GM11168 (cell line): Measurements from ENCODE around the gene ZNF91.
"Not testable (repeated sequence)": the region's sequence is repeated elsewhere in the genome, so short reads cannot be mapped to it uniquely, and the experiment has no call there.

ENCODE experiments used
- in situ Hi-C: fragments of 300-500 bp; cut with MboI; formaldehyde crosslinking; loops from one replicate; pipeline ENCODE4 v1.12.0; 2022; ENCODE audit warnings: low sequenced_read_pairs; ENCODE audit not compliant: unreplicated experiment

Gene ZNF91

DNA sequence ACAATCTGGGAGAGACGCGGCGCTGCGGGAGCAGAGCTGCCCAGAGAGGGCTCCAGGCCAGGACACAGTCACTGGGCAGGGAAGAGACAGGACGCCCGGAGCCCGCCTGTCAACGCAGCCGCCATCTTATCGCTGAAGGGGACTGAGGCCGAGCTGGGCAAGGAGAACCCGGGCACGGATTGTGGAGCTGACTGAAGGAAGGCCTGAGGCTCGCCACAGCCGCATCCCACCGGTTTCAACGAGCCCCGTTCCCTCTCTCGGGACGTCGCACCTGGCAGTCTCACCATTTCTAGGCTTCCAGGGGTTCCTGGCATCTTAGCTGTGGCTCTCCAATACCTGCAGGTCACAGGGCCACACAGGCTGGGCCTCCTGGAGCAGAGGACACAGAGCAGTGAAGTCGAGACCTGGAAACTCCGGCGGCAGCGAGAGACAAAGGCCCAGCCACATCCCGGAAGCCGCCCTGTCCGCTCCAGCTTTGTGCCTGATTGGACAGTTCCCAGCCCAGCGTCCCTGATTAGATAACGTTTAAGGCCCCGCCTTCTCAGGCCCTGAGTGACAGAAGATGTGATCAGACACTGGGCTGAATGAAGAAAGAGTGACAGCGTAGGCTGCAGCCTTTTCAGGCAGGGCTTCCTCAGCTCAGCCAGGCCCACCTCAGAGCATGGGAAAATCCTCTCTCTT is at the start of gene ZNF91:
TSS of gene ZNF91 (minus strand) at position 431 of the 681 bp plus-strand sequence. CDS start at position 314, 117 bp downstream.
- in situ Hi-C loops = no loop called here

DNA sequence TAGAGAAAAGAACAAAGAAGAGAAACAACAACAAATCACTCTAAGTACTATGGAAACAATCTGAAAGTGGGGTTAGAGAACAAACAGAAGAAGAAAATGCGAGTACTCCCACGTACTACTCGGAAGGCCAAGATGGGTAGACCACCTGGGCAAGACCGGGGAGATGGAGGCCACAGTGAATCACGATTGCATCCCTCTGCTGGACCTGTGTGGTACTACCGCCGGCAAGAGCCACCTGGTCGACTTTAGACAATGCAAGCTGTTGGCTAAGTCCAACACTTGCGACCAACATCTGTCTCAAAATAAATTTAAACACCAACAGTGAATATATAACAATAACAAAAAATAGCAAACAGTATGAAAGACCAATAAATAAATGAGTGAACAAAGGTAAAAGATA is 45.5 kb upstream of the ZNF91 start:
- in situ Hi-C loops = no loop called here

DNA sequence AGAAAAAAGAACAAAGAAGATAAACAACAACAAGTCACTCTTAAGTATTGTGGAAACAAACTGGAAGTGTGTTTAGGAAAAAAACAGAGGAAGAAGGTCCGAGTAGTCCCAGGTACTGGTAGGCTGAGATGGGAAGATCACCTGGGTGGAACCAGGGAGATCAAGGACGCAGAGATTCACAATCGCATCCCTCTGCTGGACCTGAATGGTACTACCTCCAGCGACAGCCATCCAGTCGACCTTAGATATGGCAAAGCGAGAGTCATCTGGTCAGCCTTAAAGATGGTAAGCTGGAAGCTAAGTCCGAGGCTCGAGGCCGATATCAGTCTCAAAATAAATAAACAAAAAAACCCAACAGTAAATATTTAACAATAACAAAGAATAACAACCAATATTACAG is 44.9 kb upstream of the ZNF91 start:
- in situ Hi-C loops = no loop called here

DNA sequence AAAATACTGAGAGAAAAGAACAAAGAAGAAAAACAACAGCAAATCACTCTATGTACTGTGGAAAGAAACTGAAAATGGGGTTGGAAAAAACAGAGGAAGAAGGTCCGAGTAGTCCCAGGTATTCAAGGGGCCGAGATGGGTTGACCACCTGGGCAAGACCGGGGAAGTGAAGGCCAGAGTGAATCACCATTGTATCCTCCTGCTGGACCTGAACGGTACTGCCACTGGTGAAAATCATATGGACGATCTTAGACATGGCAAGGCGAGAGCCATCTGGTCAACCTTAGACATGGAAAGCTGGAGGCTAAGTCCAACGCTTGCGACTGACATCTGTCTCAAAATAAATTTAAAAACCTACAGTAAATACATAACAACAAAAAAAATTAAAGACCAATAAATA is 44.4 kb upstream of the ZNF91 start:
- in situ Hi-C loops = no loop called here

DNA sequence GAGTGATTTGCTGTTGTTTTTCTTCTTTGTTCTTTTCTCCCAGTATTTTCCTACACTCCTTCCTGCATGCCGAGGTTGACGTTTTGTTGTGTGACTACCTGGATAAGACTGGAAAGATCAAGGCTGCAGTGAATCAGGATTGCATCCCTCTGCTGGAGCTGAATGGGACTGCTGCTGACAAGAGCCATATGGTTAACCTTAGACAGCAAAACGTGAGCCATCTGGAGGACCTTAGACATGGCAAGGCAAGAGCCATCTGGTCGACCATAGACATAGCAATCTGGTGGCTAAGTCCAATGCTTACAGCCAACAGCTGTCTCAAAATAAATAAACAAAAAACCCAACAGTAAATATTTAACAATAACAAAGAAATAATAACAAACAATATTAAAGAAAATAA is 42.6 kb upstream of the ZNF91 start:
- in situ Hi-C loops = no loop called here

DNA sequence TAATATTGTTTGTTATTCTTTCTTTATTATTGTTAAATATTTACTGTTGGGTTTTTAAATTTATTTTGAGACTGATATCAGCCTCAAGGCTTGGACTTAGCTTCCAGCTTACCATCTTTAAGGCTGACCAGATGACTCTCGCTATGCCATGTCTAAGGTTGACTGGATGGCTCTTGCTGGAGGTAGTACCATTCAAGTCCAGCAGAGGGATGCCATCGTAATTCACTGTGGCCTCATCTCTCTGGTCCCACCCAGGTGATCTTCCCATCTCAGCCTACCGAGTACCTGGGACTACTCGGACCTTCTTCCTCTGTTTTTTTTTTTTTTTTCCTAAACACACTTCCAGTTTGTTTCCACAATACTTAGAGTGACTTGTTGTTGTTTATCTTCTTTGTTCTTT is 41.7 kb upstream of the ZNF91 start:
- in situ Hi-C loops = no loop called here

DNA sequence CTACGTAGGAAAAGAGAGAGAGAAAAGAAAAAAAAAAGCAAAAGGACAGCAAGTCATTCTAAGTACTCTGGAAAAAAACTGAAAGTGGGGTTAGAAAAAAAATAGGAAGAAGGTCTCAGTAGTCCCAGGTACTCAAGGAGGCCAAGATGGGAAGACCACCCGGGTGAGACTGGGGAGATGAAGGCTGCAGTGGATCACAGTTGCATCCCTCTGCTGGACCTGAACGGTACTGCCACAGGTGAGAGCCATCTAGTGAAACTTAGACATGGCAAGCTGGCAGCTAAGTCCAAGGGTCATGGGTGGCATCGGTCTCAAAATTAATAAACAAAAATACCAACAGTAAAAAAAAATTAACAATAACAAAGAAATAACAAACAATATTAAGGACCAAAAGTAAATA is 41.0 kb upstream of the ZNF91 start:
- in situ Hi-C loops = no loop called here

DNA sequence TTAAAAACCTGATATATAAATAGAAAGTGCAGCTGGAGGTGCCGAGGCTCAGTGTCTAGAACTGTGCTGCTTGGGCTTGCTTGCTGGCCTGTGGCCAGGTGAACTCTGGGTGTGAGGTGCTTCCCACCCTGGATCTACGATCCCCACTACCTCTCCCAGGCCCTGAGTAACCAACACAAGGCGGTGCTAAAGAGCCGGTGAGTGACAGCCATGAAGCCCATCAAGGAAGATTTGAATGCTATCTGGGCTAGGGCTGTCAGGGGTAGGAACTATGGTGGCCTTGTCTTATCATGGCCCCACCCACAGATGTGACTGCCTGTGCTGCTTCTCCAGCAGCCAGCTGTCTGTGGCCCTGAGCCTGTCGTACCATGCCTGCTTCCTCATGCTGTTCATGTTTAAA is 25.6 kb upstream of the ZNF91 start:
- in situ Hi-C loops = no loop called here

DNA sequence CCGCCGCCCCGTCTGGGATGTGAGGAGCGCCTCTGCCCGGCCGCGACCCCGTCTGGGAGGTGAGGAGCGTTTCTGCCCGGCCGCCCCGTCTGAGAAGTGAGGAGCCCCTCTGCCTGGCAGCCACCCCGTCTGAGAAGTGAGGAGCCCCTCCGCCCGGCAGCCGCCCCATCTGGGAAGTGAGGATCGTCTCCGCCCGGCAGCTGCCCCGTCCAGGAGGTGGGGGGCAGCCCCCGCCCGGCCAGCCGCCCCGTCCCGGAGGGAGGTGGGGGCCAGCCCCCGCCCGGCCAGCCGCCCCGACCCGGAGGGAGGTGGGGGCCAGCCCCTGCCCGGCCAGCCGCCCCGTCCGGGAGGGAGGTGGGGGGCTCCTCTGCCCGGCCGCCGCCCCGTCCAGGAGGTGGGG is 24.0 kb upstream of the ZNF91 start:
- in situ Hi-C loops = not testable (repeated sequence)

DNA sequence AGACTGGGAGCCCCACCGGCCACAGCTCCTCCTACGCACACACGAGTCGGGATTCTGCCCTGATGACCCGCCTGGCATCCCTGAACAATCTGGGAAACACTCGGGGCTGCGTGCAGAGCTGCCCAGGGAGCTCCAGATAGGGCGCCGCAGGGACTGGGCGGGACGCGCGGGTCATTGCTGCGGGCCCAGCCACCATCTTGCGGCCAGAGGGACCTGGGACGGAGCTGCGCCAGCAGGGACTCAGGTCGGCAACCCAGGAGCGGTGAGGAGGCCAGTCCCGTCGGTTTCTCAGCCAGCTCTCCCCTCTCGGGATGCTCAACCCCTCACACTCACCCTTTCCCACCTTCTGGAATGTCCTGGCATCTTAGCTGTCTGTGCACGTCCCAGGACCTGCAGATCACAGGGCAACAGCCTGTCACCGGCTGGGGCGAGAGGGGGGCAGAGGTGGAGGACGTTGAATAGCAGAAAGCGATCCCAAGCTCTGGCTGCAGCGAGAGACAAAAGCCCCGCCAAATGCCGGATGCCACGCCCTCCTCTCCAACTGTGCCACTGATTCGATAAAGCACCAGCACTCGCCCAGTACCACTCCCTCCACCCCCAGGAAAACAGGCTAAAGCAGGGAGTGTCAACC is 20.4 kb upstream of the ZNF91 start:
- in situ Hi-C loops = no loop called here

DNA sequence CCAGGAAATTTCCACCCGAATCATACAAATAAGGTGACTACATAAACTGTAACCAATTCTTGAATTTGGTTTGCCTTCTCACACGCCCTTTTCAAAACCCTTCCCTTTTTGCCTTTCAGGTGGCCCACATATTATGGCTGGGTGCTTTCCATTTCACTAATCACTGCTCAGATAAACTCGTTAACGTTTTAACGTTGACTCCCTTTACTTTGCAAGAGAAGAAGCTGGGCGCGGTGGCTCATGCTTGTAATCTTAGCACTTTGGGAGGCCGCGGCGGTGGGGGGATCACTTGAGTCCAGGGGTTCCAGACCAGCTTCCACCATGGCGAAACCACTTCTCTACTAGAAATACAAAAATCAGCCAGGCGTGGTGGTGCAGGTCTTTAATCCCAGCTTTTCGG is 19.8 kb upstream of the ZNF91 start:
- in situ Hi-C loops = no loop called here

DNA sequence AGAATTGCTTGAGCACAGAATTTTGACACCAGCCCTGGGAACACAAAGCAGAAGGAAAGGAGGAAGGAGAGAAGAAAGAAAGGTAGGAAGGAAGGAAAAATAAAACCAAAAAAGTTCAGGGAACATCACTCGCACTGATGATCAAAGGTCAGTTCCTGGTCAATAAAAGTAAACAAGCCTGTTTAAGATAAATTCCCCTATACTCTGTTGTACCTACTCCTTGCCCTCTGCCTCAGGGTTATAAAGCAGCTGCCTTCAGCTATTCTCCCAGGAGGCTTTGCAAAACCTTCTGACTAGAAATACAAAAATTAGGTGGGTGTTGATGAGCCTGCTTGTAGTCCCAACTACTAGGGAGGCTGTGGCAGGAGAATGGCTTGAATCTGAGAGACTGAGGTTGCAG is 14.9 kb upstream of the ZNF91 start:
- in situ Hi-C loops = no loop called here

DNA sequence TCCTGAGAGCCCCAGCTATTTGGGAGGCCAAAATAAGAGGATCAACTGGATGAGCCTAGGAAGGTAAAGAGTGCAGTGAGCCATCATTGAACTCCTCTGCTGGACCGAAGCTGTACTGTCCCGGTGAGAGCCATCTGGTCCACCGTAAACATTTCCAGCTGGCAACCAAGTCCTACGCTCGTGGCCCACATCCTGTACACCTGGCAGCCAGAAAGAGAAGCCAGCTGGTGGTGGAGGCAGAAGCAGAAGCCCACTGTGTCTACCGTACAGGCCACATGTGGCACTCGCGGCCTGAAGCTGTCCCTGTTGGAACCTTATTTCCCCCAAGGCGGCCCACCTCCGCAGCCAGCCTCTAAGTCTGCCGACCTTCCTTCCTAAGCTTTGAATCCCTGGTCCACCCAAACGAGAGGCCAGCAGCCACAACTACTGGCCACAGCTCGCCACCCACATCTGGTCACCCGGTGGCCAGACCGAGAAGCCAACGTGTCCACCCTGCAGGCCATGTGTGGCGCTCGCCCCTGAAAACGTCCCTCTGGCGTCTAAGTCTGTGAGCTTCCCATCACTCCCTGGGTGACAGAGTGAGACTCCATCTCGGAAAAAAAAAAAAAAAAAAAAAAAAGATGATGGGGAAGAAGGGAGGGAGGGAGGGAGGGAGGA is 14.2 kb upstream of the ZNF91 start:
- in situ Hi-C loops = no loop called here

DNA sequence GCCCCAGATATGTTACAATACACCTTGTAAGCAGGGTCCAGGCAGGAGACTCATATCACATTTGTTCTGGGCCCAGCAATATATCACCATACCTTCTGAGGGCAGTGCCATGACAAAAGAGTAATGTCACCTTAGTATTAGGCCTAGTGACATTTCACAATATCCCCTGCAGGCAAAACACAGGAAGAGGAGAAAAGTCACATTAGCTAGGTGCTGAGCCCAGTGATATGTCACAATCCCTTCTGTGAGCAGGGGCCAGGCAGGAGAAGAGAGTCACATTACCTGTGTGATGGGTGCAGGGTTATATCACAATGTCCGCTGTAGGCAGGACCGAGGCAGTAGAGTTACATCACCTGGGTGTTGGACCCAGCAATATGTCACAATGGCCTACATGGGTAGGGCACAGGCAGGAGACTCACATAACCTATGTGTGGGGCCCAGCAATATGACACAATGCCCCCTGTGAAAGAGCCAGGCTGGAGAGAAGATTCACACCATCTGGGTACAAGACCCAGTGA is 12.4 kb upstream of the ZNF91 start:
- in situ Hi-C loops = no loop called here

DNA sequence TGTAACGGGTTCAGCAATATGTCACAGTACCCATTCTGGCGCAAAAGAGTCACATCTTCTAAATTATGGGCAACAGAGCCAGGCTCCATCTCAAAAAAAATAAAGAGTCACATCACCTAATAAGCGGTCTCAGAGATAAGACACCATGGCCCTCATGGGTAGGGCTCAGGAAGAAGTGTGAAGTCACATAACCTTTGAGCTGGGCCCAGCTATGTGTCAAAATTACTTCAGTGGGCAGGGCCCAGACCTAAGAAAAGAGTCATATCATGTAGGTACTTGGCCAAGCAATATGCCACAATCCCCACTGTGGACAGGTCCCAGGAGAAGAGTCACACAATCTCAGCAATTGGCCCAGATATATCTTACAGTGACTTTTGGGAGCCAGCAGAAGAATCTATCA is 11.4 kb upstream of the ZNF91 start:
- in situ Hi-C loops = no loop called here

DNA sequence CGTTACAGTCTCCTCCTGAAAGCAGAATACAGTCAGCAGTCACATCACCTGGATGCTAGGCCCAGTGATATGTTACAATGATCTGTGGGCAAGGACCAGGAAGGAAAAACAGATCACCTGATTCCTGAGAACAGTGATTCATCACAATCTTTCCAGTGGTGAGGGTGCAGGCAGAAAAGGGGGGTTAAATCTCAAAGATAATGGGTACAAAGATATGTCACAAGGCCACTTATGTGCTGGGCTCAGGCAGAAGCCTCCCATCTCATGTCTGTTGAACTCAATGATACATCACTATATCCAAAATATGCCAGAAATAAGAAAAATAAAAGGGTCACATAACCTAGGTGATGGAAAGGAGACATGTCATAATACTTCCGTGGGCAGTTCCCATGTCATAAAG is 10.8 kb upstream of the ZNF91 start:
- in situ Hi-C loops = no loop called here

DNA sequence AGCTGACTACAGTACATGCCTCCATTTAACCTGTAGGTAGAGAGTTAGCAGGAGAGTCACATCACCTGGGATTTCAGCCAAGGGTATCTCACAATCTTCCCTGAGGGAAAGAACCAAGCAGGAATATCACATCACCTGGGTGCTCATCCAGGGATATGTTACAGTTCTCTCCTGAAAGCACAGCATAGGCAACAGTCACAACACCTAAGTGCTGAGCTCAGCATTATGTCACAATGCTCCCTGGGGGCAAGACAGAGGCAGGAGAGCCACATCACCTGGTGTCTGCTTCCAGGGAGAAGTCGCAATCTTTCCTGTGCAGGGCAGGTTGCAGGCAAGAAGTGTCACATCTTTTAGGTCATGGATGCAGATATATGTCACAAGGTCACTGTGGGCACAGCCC is 9.4 kb upstream of the ZNF91 start:
- in situ Hi-C loops = no loop called here

DNA sequence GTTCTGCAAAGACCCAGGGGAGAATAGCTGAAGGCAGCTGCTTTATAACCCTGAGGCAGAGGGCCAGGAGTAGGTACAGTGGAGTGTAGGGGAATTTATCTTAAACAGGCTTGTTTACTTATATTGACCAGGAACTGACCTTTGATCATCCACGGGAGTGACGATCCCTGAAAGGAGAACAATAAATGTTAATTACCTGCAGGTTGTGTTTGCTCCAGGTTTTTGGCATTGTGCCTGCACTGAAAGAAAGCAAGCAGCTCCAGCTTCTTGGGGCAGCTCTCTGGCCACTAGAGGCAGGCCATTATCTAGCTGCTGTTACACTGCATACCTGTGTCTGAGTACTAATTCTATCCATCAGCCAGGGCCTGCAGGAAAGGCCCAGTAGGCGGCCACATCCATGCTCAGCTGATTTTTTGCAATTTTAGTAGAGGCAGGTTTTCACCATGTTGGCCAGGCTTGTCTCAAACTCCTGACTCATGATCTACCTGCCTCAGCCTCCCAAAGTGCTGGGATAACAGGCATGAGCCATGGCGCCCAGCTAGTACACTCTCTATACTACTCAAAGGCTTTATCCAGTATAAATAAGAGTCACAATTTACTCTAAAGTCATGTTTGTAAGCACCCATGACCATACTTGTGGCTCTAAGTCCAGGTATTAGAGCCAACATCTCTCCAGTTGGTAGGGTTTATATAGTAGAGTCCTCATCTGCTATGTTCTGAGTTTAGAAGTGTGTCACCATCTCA is 8.5 kb upstream of the ZNF91 start:
- in situ Hi-C loops = no loop called here

DNA sequence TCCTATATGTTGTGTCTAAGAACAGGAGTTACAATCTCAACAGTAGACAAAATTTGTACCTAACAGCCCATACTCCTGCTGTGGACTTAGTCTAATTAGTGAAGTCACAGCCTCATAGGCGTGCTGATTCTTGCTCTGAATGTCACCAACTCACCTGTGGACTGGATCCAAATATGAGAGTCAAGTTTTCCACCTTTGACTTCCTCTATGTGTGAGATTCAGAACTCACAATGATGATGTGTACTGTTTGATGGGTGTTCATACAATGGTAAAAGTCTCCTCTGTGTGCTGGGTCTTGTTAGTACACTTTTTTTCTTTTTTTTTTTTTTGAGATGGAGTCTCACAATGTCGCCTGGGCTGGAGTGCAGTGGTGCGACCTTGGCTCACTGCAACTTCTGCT is 7.8 kb upstream of the ZNF91 start:
- in situ Hi-C loops = no loop called here

DNA sequence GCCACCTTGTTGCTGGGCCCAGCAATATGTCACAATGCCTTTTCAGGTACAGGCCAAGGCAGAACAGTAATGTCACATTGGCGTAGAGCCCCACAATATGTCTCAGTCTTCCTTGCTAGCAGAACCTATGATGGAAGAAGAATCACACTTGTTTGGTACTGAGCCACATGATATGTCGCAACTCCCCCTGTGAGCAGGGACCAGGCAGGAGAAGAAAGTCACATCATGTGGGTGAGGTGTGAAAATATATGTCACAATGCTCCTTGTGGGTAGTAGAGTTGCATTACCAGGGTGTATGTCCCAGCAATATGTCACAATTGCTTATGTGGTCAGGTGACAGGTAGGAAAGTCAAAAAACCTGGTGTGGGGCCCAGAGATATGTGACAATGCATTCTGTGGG is 7.1 kb upstream of the ZNF91 start:
- in situ Hi-C loops = no loop called here

DNA sequence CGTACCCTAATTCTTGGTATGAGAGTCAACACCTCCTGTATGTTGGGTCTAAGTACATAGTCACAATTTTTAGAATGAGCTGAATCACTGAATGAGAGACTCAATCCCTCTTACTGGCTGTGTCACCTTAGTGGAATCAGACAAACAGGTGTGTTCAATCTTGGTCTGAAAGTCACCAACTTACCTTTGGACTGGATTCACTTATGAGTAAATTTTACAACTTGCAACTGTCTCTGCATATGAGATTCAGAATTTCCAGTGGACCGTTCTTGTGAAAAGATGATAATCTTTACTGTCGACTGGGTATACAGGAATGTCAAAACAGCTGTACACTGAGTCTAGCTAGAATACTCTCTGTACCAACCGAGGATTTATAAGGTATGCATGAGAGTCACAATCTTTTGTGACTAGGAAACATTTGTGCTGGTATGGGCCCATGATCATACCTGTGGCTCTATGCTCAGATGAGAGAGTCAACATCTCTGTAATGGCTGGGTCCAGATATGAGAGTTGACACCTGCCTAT is 5.9 kb upstream of the ZNF91 start:
- in situ Hi-C loops = no loop called here
